BE2C (cell line): Measurements from ENCODE around the gene RBM34.
"Not testable (repeated sequence)": the region's sequence is repeated elsewhere in the genome, so short reads cannot be mapped to it uniquely, and the experiment has no call there.

Experiments used
- DNase-seq: peaks from one replicate; pipeline ENCODE4 v3.0.0-alpha.2; 2020
- H3K27me3 ChIP-seq: fragments of 250-450 bp; sonication (Bioruptor Pico); 2 replicates; pipeline ENCODE4 v1.5.1; 2020; ENCODE audit warnings: mild to moderate bottlenecking
- H3K36me3 ChIP-seq: fragments of 250-450 bp; sonication (Bioruptor Pico); 2 replicates; pipeline ENCODE4 v1.5.1; 2020; ENCODE audit warnings: mild to moderate bottlenecking
- H3K4me1 ChIP-seq: fragments of 250-450 bp; sonication (Bioruptor Pico); 2 replicates; pipeline ENCODE4 v1.5.1; 2020
- H3K4me3 ChIP-seq: 2 replicates; pipeline ENCODE4 v1.5.1; 2011; ENCODE audit warnings: low read depth, low read length
- H3K9me3 ChIP-seq: fragments of 250-450 bp; sonication (Bioruptor Pico); 2 replicates; pipeline ENCODE4 v1.5.1; 2020
- CTCF ChIP-seq: IDR thresholded peaks from 2 replicates; pipeline ENCODE4 v1.5.1; 2012; ENCODE audit warnings: mild to moderate bottlenecking, low read depth, low read length

Gene RBM34

GRCh38 chr1:235088430-235088829 is 72.6 kb downstream of the RBM34 start:
- TF ChIP-seq CTCF, result no peak
- H3K4me1 ChIP-seq, result peaks cover 6% of the 10 kb centered on the region
- H3K36me3 ChIP-seq, result no peaks in the 10 kb centered on the region
- no peaks in the 10 kb centered on the region for H3K27me3 ChIP-seq
- no peak for DNase-seq
- no peak overlapping the region for H3K4me3 ChIP-seq
- H3K9me3 ChIP-seq, result no peaks in the 10 kb centered on the region

- Histone ChIP-seq H3K9me3 (no peaks in the 10 kb centered on the region), H3K27me3 (no peaks in the 10 kb centered on the region), H3K4me3 (no peak overlapping the region), H3K4me1 (peaks cover 9% of the 10 kb centered on the region), H3K36me3 (no peaks in the 10 kb centered on the region)
- no peak for TF ChIP-seq CTCF
- no peak for DNase-seq
Observed at GRCh38 chr1:235087906-235088305, 73.1 kb downstream of the RBM34 start.

- not testable (repeated sequence) for H3K4me3 ChIP-seq, H3K4me1 ChIP-seq, H3K9me3 ChIP-seq, DNase-seq, H3K36me3 ChIP-seq, H3K27me3 ChIP-seq
Observed at GRCh38 chr1:235085411-235086117, 75.5 kb downstream of the RBM34 start.
